Measurements from ENCODE around the gene SPATS2L.
"Not testable (repeated sequence)": the region's sequence is repeated elsewhere in the genome, so short reads cannot be mapped to it uniquely, and the experiment has no call there.

The SPATS2L gene

DNA sequence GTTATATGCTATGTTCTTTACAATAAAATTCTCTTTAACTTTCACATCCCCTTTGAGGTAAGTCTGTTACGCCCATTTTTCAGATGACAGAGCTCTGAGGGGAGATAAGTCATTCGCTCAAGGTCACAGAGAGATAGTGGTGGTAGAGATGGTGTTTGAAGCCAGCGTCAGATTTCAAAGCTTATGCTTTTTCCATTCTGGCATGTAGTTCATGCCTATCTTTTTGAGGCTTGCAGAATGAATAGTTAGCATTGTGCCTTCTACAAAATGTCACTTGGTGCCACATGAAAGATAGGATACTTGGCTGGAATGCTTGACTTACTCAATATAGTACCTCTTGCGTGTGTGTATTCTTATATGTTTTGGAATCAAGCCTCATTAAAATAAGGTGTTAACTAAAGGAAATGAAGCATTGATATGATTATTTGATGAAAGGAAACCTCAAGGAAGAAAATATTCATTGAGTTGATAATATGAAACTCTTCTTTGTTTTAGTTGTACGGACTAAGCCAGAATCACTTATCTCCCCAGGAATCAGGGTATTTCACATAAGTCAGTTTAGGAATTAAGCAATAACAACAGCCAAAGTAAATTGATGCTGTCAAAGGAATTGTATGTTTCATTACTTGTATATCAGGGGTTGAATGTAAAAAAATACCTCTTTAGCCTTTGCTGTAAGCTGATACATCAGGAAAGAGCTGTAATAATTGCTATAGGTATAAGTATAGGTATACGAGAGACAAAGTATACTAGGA is 15.5 kb downstream of the SPATS2L start:
- DNase-seq = no peak

DNA sequence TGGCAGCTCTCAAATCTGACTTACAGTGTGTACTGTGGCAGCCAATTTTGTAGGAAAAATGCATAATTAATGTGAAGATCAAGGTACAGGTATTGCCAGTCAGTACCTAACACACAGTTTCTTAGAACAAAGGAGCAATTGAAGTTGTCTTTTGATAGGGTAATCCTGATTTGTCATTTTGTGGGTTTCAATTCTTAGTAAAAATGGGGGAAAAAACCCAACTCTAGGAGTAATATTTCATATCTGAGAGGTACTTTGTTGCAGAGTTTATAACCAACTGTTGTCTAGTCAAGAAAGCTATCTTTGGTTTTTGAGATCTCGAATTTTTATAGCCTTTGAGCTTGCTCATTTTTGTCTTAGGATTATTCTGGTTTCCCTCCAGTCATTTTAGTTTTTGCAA is 16.1 kb downstream of the SPATS2L start:
- DNase-seq = no peak

DNA sequence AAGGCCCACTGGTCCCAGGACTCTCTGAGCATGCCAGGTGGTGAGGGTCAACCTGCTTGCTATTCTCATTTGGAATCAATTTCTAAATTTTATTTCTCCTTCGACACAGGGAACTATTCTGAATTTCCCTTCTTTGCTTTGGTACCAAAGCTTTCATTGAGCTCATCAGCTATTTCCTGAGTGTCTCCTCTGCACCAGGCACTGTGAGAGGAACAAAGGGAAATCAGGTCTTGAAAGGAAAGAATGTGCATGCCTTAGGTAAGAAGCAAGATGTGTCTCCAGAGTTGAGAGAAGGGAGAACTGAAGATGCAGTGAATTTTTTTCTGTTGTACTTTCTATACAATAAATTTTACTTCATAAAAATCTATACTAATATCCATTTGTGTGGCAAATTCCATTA is 17.9 kb downstream of the SPATS2L start:
- no peak for DNase-seq

DNA sequence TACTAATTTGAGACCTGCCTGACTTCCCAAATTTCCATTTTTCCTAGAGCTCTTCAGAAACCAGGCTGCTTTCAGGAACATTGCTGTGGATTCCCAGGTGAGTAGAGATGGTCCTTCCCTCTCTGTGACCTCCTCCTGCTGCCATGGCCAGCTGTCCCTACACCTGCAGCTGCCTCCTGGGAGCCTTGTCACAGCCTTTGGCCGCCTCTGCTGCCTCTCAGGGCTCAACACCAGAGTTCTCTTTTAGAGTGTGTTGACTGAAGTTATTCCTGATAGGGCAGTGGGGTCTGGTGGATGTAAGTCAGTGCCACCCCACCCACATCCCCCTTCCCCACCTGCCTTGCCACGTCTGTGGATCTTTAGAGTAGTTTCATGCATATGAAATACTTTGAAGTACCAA is 22.9 kb downstream of the SPATS2L start:
- no peak for DNase-seq

DNA sequence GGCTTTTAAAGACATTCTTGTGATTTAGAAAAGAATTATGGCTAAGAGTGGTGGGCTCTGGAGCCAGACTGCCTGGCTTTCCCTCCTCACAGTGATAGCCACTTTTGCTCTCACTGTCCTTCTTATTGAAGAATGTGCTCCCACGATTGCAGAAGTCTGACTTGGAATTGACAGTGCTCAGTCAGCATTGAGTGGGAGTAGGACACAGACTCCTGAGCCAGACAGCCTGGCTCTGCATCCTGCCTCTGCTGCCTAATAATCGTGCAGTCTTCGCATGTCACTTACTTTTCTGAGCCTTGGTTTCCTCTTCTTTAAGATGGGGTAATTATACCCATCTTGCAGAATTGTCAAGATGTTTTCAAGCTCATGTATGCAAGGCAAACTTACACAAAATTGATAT is 23.3 kb downstream of the SPATS2L start:
- DNase-seq = no peak

DNA sequence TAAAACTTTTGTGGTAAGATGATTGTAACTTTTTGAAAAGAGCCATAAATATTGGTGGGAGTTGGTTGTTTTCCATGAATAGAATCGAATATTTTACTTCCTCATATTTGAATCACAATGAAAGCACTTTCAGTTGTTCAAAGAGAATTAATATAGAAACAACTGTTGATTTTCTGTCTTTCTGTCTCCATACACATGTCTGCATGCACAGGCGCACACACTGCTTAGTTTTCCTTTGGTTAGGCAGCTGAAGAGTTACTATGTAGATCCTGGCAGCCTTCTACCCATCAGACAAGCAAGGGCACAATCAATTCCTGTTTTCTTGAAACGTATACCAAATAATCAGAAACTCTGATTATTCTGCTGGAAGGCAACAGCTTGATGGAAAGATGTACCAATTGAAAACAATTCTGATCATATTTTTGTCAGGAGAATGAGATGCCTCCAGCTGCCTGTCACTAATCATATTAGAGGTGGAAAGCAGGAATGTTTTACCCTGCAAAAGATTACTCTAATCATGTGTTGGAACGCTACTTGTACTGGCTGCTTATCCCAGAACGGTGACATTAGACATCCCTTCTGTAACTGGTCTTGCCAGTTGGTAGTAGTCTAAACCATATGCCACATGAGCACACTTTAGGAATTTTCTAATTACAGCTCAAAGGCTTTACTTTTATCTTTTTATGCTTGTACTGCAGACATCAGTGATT is 24.0 kb downstream of the SPATS2L start:
- DNase-seq = no peak

DNA sequence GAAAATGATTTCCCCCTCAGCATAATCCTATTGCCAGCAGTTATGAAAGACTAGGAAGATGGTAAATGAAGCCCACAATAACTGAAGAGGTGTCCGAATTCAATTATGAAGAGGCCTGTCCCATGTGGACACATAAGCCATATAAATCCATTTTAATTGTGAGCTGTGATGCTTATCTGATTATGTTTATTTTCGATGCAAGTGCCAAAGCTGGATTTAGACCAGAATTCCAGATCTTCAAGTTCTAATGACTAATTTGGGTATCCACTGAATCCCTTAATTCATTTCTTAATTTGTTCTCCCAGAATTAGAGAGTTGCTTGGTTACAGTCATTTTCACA is 24.5 kb downstream of the SPATS2L start:
- no peak for DNase-seq

DNA sequence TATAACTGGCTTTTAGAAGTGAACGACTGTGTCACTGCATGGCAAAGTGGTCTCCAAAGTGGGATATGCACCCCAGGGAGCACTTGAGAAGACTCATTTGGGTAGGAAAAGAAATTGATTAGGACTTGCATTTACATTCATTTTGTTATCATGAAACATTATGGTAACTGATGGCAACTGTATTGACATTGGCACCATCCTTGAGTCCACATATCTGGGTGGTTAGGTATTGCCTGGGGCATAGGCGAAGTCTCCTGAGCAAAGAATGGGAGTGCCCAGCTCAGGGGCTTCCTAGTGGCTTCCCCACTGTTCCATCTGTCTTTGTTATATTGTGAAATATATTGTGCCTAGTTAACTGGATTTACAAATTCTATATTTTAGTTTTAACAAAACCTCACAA is 29.2 kb downstream of the SPATS2L start:
- no peak for DNase-seq

DNA sequence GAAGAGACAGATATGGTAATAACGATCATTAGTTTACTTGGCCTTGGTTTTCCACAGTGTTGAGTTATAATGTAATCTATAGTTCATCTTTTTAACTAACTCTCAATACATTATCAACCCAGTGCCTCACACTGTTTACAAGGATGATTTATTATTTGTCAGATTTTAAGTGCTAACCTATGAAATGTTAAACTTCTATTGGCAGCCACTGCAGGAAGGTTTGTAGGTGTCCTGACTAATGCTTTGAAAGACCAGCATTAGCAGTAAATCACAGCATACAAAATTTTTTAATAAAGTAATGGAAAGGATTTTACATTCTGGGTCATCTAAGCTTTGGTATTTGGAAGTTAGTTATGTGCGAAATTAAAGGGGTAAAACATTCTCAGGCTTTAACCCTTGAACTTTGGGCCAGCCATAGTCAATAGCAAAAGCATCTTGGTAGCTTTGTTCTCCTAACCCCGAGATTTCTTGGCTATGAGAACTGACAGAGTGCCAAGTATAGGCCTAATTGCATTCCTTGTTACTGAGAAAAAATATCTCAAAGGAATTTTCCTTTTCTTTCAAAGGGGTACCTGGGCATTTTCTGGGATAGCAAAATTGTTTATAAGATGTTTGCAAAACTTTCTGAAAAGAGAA is 30.6 kb downstream of the SPATS2L start:
- no peak for DNase-seq

DNA sequence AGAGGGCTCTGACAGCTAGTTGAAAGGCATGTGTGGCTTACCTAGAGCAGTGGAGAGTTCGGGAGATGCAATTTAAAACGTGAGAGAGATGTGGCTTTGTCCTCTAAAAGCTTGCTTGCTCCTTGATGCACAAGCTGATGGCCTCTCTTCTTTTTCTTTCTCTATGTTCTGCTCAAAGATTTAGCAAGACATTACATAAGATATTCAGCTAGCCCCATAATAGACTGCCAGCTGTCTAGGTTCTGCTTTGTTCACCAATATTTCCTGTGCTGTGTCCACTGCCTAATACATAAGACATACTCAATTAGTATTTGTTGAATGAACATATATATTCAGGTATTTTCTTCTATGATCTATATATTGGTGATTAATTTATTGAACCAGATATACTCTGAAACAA is 31.1 kb downstream of the SPATS2L start:
- no peak for DNase-seq

DNA sequence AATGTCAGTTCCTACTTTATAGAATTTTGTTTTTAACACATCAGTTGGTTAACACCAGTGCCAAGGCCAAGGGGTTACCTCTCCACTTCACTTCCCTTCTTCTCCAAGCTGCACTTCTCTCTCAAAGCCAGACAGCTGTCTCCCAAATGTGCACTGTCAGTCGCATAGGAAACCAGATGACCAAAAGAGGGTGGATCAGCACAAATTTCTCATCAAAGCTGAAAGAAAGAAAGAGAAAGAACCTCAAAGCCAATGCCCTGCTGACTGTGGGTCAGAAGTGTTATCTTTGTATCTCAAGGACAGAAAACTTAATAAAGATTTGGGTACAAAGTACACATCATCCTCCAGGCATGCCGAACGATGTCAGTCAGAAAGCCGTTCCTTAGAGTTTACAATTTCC is 32.2 kb downstream of the SPATS2L start:
- no peak for DNase-seq

DNA sequence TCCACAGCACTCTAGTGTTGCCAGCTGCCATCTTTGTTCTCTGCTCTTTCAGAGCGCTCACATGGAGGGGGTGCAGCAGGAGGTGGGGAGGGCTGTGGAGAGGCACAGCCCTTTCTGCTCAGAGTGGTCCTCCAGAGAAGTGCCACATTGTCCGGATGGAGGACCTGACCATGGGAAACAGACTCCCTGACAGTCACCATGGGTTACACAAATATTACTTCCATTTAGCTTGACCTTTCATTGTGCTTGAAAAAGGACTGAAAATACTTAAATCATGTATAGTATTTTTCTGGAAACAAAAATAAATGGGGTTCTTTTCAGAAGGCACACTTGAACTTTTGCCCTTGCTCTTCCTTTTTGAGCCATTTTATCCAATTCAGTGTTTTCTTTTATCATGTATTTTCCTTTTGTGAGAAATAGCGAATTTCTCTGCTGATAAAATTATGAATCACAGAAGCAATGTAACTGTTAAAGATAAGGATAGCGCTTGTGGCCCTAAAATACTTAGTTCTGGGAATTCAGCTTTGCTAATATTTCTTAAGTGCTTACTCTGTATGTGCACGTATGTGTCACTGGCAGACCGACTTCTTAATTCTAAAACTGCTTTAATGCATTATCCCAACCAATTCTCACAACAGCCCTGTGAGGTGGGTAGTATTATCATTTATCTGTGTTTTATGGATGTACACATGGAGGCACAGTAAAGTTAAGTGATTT is 34.2 kb downstream of the SPATS2L start:
- no peak for DNase-seq

DNA sequence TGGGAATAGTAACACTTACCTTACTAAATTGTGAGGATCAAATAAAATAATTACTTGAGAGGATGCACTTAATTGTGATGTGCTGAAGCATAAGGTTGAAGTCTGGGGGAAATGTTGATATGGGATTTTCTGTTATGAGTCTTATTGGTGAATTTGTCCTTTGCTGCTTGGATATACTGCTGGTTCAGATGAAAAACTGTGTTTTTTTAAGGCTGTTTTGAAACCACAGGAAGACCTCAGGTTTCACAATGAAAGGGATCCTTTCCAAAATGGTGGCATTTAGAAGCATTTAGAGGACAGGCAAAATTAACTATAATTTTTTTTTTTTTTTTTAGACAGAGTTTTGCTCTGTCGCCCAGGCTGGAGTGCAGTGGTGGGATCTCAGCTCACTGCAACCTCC is 34.9 kb downstream of the SPATS2L start:
- no peak for DNase-seq

DNA sequence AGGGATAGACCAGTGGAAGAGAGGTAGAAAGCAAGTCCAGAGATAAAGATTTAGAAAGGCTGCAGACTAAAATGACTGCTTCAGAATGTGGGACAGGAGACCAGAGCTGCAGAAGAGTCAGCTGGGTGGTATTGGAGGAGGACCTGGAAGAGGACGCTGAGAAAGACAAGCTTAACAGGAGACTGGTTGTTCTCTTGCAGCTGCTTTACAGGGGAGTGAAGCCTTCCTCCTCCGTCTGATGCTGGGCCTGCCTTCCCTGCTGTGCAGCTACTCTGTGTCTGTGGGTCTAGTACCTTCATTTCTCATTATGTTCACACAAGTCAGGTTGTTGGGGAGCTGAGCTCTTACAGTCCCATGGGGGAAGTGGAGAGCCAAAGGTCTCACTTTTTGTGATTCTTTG is 35.7 kb downstream of the SPATS2L start:
- no peak for DNase-seq

DNA sequence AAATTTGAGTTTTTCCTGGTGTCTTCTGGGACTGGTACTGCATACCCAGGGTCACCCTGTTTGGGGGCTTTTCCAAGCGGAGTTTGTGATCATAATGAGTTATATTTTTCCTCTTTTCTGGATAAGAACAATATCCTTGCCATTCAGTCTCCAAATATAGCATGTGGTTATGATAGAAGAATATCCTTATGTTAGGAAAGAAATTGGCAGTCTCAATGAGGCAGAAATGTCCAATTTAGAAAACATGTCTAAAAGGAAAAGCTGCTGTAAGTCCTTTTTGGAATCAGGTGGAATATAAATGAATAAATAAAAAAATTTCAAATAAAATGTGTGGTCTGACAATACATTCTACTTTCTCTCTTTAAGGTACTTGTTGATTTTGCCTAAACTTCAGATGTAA is 36.2 kb downstream of the SPATS2L start:
- no peak for DNase-seq

DNA sequence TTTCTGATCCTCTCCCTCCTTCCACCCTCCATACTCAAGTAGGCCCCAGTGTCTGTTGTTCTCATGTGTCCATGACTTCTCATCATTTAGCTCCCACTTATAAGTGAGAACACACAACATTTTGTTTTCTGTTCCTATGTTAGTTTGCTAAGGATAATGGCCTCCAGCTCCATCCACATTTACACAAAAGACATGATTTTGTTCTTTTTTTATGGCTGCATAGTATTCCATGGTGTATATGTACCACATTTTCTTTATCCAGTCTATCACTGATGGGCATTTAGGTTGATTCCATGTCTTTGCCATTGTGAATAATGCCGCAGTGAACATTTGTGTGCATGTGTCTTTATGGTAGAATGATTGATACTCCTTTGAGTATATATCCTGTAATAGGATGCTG is 37.7 kb downstream of the SPATS2L start:
- DNase-seq = not testable (repeated sequence)

DNA sequence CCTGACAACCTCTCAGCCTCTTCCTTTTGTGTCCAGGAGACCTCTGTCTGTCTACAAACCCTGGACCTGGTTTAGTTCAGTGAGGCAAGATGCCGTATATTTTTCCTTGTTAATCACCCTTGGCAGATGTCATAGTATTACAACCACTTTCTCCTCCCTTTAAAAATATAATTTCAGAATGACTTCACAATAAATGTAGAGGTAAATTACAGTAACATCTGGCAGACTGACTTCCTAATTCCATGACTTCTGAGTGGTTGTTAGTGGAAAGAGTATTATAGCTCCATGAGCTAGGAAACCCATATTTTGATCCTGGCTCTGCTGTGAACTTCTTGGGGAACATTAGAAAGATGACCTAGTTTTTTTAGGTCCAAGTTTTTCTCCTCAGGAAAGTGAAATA is 39.5 kb downstream of the SPATS2L start:
- no peak for DNase-seq

DNA sequence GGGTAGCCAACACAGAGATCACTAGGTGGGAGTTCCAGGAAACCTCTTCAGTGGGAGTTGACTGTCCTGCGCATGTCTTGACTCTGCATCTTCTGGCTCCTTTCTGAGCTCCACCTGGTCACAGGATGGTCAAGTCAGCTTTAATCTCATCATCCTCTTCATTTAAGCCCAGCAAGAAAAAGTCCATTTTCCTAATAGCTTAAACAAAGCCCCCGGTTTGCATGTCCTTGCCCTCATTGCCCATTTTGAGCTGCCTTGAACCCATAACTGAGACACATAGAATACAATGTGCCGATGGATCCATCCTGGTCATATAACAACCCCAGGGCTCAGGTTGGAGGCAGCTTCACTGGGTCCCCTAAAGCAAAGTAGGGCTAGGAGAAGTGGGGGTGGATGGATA is 40.8 kb downstream of the SPATS2L start:
- no peak for DNase-seq

DNA sequence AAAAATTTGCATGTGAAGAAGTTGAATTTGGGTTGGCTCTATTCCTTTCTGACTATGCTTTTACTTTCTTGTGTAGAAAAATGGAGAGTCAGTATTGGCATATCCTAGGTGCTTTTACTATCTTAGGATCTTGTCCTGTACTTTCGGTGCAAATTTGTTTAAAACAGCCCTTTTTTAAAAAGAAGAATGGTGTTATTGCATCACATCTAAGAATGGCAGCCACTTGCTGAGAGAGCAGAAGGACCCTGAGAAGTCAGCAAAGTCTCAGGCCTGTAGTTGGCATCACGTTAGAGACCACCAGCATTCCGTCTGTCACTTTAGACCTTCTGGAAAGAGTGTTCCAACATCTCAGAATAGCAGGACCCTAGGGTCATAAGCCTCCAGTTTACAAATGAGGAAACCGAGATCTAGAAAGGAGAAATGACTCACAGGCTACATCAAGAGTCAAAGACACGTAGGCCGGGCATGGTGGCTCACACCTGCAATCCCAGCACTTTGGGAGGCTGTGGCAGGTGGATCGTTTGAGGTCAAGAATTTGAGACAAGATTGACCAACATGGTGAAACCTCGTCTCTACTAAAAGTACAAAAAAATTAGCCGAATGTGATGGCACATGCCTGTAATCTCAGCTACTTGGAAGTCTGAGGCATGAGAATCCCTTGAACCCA is 42.5 kb downstream of the SPATS2L start:
- no peak for DNase-seq

DNA sequence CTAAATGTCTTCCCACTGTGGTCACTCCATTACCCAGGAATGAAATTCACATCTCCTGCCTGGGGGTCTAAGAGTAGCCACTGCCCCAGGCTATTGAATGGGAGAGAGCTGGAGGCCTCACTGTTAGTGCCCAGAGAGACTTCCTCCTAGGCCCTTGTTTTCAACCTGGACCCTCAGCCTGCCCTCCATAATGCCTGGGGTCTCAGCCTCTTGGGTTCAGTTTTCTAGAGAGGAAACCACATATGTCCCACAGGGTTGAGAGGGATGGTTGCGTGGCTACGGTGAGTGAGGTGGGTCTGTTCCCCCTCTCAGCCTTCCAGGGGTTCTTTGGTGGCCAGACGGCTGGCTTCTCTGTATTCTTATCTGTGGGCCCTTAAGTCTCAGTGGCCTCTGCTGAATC is 43.4 kb downstream of the SPATS2L start:
- no peak for DNase-seq

DNA sequence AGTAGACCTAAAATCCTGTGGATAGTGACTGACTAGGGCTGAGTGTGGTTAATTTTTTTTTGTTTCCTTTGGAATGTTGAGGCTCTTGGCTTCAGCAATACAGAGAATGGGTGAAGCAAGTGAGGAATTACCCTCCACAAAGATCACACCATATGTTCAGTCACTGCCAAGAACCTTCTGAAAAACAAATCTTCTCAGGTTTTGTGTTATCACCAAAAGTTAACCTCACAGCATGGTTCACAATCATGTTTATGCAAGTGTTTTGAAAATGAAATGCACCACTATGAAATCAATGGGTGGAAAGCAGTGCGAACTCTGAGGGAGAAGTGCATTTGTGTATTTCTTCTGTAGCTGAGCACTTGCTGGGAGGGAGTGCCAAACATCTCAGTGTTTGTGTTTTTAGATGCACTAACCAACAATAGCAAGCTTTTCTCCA is 44.4 kb downstream of the SPATS2L start:
- no peak for DNase-seq

DNA sequence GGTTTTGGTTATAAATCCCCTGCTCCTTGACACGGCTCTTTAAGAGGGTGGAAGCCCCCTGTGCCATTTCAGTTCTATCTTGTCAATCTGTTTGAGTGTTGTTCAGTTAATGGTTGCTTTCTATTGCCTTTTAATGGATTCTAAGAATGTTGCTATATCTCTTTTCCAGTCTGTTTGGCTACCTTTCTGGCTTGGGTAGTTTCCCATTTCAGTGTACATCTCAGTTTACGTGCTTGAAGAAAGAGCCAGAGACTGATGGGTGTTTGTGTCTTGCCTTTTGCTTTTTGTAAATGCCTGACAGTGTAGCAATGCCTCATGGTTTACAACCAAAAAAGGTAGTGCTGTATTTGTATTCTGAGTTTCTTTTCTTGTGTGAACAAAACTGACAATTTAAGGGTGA is 45.3 kb downstream of the SPATS2L start:
- DNase-seq = no peak

DNA sequence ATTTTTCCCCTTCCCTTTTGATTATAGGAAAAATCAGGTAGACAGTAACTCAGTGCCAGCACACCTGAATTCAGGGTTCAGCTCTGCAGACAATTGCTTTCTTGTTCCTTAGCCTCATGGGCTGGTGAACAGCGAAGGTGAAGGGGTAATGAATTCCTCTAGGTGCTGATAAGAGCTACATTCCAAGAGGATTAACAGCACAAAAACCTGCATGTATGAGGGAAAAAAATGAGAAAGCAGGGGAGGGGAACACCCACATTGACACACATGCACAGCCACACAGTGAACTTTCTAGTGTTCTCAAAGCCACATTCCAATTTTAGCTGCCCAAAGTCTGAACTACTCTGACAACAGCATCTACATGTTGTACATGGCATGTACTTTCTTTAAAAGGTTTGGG is 46.1 kb downstream of the SPATS2L start:
- no peak for DNase-seq
